GM10248 (cell line): Measurements from ENCODE around the gene MYO16.

Experiments
- CTCF ChIA-PET: fragments of 300-600 bp; sonication (Branson Sonifier 250); formaldehyde crosslinking; extraction: SDS; loops from one replicate; lab custom pipeline; 2021; ENCODE audit warnings: antibody characterized with exemption; lab: Yijun Ruan, JAX
- POLR2A ChIA-PET: fragments of 350-650 bp; sonication (Branson Sonifier 250); formaldehyde crosslinking; extraction: SDS; loops from one replicate; lab custom pipeline; 2020; ENCODE audit warnings: antibody characterized with exemption; lab: Yijun Ruan, JAX
- DNase-seq: peaks from one replicate; pipeline ENCODE4 v3.0.0; 2012; ENCODE audit errors: extremely low spot score
- CTCF ChIP-seq: IDR thresholded peaks from 2 replicates; pipeline ENCODE4 v1.5.1; 2012; ENCODE audit warnings: mild to moderate bottlenecking, low read depth; ENCODE audit errors: extremely low read depth, missing control alignments, control extremely low read depth

The MYO16 gene

GRCh38 chr13:109249780-109250528 lies 620.5 kb downstream of the MYO16 start:
- CTCF ChIA-PET, result interaction anchor here (2.4 kb wide), 1 partner anchor 53 kb away, joined by 5 read pairs; no protein-coding TSS in a partner anchor
- TF ChIP-seq CTCF, result no peak
- POLR2A ChIA-PET, result no interaction called here
- no peak for DNase-seq

GRCh38 chr13:109251956-109252355 lies 622.5 kb downstream of the MYO16 start:
- CTCF ChIA-PET, result no interaction called here
- DNase-seq, result no peak
- POLR2A ChIA-PET, result no interaction called here
- TF ChIP-seq CTCF, result no peak

- no peak for DNase-seq
- no peak for TF ChIP-seq CTCF
- POLR2A ChIA-PET, result no interaction called here
- CTCF ChIA-PET, result interaction anchor here (1.0 kb wide), 1 partner anchor 11 kb away, joined by 3 read pairs; no protein-coding TSS in a partner anchor
These were observed 623.9 kb downstream of the MYO16 start for GRCh38 chr13:109253316-109253715.

- ChIA-PET CTCF (interaction anchor here (1.0 kb wide), 1 partner anchor 10 kb away, joined by 3 read pairs; no protein-coding TSS in a partner anchor), POLR2A (no interaction called here)
- DNase-seq, result no peak
- no peak for TF ChIP-seq CTCF
These were observed 624.9 kb downstream of the MYO16 start for GRCh38 chr13:109254274-109254673.

- no peak for DNase-seq
- CTCF ChIA-PET, result no interaction called here
- POLR2A ChIA-PET, result no interaction called here
- TF ChIP-seq CTCF, result no peak
These were observed 625.9 kb downstream of the MYO16 start for GRCh38 chr13:109255141-109255856.

GRCh38 chr13:109256866-109257760 lies 627.7 kb downstream of the MYO16 start:
- POLR2A ChIA-PET, result no interaction called here
- CTCF ChIA-PET, result no interaction called here
- no peak for DNase-seq
- TF ChIP-seq CTCF, result no peak
